NCI-H82 (cell line): ENCODE results near the gene B3GAT1.

Source experiments
- DNase-seq: peaks from one replicate; lab custom pipeline; 2025; lab: John Stamatoyannopoulos, UW

B3GAT1 gene

DNA sequence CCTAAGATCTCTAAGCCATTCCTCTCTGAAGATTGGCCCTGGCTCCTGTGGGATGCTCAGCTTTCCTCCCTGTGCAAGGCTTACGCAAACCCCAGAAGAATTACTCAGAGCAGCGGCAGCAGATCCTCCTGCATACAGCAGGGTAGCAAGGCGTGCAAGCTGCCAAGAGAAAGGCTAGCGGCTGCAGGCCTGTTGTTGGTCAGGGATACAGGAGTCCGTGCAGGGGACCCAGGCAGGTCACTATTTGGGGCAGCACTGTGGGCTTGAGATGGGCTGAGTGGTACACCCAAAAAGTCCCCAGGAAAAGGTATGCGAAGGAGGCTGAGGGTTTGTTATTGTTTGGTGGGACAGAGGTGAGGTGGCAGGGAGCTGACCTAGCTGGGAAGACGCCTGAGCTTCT lies 78.7 kb downstream of the B3GAT1 start:
- no peak for DNase-seq

DNA sequence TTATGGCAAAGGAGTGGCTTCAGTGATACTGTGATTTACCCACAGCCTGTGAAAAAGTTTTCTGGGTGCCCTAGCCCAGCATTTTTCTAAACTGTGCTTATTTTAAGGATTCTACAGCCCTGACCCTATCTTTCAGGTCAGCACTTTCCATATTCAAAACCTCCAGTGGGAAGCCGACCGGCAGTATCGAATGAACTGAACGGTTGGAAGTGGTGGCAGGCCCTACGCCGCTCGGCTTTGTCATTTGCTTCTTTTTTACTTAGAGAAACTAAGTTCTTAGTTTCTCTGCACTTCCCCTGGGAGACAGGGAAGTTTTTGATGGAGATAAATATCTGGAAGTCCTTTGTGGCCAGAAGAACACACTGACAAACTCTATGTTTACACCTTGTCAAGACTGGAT lies 79.3 kb downstream of the B3GAT1 start:
- no peak for DNase-seq

DNA sequence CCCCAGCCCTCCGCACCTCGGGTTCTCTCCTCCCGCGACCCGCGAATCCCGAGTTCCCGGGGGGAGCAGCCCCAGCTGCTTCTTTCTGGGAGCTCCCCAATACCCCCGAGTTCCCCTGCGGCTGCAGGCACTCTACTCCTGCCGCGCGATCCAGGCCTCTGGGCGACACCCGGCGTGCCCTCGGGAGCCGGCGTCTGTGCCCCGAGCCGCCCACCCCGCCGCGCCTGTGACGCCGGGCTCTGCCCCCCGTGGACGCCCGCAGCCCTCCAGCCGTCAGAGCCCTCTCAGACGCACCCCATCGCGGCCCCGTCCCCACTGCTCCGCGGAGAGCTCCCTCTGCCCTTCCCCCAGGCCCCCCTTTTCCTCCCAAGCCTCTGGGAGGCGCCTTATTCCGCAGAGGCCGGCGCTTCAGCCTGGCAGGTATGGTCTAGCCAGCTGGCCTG lies 79.8 kb downstream of the B3GAT1 start:
- peak; percentile 37 for DNase-seq

DNA sequence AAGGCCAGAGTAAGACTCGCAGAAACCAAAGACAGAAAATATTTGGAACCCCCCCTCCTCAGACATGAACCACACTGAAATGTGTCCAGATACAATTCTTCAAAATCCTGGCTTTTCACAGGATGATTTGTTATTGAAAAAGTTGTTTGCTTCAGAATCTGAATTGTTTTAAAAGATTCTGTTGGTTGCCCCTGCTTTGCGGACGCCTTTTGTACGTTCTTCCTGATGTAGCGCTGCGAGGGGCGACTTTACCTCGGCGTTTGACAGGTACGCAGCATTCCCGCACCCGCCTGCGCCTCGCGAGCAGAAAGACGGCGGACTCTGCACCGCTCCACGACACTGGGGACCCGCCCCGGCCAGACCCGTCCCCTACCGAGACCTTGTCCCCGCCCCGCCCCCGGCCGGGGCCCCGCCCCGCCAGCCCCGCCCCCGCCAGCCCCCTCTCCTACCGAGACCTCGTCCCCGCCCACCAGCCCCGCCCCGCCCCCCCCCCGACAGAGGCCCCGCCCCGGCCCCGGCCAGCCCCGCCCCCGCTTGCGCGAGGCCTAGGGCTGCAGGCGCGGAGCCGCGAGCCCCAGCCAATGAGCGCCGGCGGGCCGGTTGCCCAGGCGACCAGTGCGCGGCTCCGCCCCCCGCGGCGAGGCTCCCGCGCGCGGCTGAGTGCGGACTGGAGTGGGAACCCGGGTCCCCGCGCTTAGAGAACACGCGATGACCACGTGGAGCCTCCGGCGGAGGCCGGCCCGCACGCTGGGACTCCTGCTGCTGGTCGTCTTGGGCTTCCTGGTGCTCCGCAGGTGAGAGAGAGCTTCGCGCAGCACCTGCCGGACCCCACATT lies 80.5 kb downstream of the B3GAT1 start, which contains the start of gene GLB1L2:
Gene GLB1L2, plus strand, starts transcription at position 635 of the 835 bp plus-strand sequence. Its CDS starts 74 bp downstream, at position 709.
- DNase-seq, result peak; percentile 86

DNA sequence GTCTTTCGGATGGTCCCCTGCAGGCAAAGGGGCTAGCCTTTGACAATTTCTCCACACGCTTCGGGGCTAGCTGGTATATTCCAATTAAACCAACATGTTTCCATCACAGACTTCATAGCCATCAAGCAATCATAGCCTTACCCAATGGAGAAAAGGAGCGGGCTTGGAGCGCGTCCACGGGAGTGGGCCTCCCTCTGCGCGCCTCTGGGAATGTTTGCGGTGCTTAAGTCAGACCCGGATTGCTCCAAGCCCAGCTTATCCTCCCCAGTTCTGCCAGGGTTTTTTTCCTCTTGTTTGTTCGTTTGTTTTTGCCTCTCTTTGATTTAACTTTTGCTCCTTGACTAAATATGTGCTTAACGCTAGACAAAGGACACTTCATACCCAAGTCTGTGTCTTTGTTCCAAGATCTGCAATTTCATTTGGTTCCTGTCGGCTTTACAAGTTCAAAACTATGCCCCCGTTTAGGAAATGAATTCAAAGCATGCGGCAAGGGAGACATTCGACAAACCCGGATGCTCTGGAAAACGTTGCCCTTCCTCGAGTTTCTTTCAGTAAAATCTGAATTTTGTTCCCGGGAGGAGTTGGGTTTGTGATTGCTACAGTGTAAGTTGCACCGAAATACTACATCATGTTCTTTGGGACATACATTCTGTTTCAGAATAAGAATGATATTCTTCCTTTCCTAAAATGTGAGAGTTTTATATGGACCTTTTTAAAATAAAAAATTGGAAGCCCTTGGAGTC lies 81.3 kb downstream of the B3GAT1 start:
- peak; percentile 15 for DNase-seq
